Activated T-helper 2 cell treated with anti-CD3 and anti-CD28 coated beads, Interferon-gamma antibody, Interleukin-2, Interleukin-4, amounts not matched to agents 10 μg/mL and 5 μg/mL and 100 μg/mL, durations not matched to agents 14 hours and 24 hours and 36 hours (primary cell): Measurements from ENCODE around the gene TAGLN3. TPM values are rescaled to one million over a fixed set of nuclear protein-coding genes. Genes with fewer than 3 reads are reported as not detected.
A peak's percentile ranks its signal among the peaks of the same experiment; 100 is the strongest.

ENCODE experiments used
- DNase-seq: peaks from one replicate; pipeline ENCODE4 v3.0.0; 2021; ENCODE audit warnings: low spot score
- H3K27ac Mint-ChIP-seq: one replicate; pipeline ENCODE4 v1.8.0; 2021; ENCODE audit warnings: mixed read lengths
- H3K27me3 Mint-ChIP-seq: one replicate; pipeline ENCODE4 v1.8.0; 2021; ENCODE audit warnings: low read depth, mixed read lengths
- H3K36me3 Mint-ChIP-seq: one replicate; pipeline ENCODE4 v1.8.0; 2021; ENCODE audit warnings: low read depth, mixed read lengths
- H3K4me1 Mint-ChIP-seq: one replicate; pipeline ENCODE4 v1.8.0; 2021; ENCODE audit warnings: low read depth, mixed read lengths
- H3K4me3 Mint-ChIP-seq: one replicate; pipeline ENCODE4 v1.8.0; 2021; ENCODE audit warnings: low read depth, mild to moderate bottlenecking, moderate library complexity, mixed read lengths
- H3K9me3 Mint-ChIP-seq: one replicate; pipeline ENCODE4 v1.8.0; 2021; ENCODE audit warnings: mixed read lengths
- intact Hi-C: fragments of 100-400 bp; cut with micrococcal nuclease; formaldehyde crosslinking; loops from one replicate; pipeline ENCODE4 v1.15.1; 2023
- total RNA-seq: library from RNA; stranded (reverse); gene quantifications from 2 replicates; pipeline ENCODE4 v1.2.3, GENCODE V29; 2022

Gene TAGLN3
- total RNA-seq, 1 donor from 2014 or later = 0.34 TPM

DNA sequence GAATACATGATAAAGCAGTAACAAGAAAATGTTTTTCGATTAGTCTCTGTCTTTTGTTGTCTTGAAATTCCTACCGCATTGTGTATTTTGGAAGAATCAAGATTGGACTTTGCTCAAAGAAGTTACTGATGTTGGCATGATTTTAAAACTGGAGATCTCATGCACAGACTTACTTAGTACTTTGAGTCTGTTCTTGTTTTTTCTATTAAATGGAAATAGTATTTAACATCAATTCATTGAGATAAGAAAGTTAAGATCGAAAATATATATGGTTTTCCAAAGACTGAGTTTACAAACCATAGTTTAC is 17.3 kb upstream of the TAGLN3 start:
- Mint-ChIP-seq H3K4me3 (peak overlapping the region; percentile 18), H3K9me3 (no peaks in the 10 kb centered on the region), H3K36me3 (peaks cover 56% of the 10 kb centered on the region), H3K27me3 (peaks cover 4% of the 10 kb centered on the region), H3K27ac (no peak overlapping the region), H3K4me1 (peaks cover 60% of the 10 kb centered on the region)
- DNase-seq = no peak
- intact Hi-C loops = no loop called here

DNA sequence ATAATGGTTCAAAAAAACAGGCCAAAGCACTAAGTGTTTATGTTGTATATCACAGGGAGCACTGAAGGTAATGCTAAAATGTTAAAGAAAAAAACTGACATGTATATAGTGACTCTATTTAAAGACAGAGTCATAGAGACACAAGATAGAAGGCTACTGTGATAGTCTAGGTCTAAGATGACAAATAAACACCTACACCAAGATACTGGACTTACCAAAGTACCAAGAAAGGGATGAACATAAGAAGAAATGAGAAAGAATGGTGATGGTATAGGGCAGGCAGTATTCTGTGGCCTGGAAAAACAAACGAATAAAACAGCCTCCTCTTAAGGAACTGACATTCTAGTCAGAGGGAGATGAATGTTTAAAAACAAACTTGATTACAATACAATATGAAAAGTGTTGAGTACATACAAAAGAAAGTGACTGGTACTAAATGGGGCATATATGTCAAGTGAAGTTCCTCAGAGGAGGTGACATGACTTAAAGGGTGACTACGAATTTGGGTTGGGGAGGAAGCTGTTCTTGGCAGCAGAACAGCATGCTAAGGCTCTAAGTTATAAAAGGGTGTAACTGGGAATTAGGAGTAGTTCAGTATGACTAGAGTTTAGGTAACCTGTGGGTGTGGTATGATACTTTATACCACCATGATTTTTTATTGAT is 14.0 kb upstream of the TAGLN3 start:
- H3K4me3 Mint-ChIP-seq = no peak overlapping the region
- intact Hi-C loops = no loop called here

DNA sequence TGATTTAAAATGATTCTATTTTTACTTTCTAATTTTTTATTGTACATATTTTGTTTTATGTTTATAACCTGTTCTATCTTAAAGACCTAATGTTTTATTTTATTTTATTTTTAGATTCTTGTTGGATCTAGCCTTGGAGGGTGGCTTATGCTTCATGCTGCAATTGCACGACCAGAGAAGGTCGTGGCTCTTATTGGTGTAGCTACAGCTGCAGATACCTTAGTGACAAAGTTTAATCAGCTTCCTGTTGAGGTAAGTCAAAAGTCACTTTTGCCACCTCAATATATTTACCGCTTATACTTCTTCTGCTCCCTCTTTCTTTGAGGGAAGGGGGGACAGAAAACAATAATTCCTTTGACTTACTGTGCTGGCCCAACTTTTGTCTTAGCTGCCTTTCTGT is 11.9 kb upstream of the TAGLN3 start:
- Mint-ChIP-seq H3K27me3 (no peaks in the 10 kb centered on the region), H3K36me3 (peaks cover 71% of the 10 kb centered on the region), H3K4me1 (peaks cover 50% of the 10 kb centered on the region), H3K4me3 (no peak overlapping the region), H3K27ac (peak overlapping the region; percentile 8), H3K9me3 (no peaks in the 10 kb centered on the region)
- DNase-seq = no peak
- intact Hi-C loops = no loop called here

More for the DNA sequence above, 14.0 kb upstream of the TAGLN3 start:
- H3K9me3 Mint-ChIP-seq = no peaks in the 10 kb centered on the region
- H3K27me3 Mint-ChIP-seq = no peaks in the 10 kb centered on the region
- peaks cover 65% of the 10 kb centered on the region for H3K4me1 Mint-ChIP-seq
- no peak for DNase-seq
- H3K36me3 Mint-ChIP-seq = peaks cover 76% of the 10 kb centered on the region
- H3K27ac Mint-ChIP-seq = peak overlapping the region; percentile 47

DNA sequence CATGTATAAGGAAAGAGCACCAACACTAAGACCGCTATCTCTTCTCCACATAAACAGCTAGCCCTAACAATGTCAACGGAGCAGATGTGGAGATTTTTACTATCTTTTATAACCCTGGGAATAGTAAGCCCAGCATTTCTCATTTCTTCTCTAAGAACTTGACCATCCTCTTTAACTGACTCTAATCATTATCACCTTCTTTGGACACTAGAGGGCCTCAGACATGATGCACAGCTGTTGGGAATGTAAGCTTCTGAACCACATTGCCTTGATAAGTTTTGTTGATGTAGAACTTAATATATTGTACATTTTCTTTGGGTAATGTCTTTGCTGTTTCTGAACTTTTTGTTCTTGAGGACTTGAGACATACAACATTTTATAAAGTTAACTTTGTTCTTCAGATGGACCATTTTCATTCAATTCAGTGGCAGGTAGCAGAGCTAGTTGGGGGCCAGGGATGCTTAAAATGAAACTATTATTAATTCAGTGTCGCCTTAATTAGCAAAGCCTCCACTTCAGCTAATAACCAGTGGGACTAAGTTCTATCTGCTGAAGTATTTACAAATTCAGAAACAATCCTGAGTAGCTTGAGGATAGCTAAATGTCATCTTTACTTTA is 9.6 kb upstream of the TAGLN3 start:
- intact Hi-C loops = loop anchor here (1.0 kb wide), 3 partner anchors 13 to 54 kb away; no protein-coding TSS in a partner anchor
- peaks cover 68% of the 10 kb centered on the region for H3K36me3 Mint-ChIP-seq
- no peak overlapping the region for H3K4me3 Mint-ChIP-seq
- no peak for DNase-seq
- H3K27ac Mint-ChIP-seq = no peak overlapping the region
- H3K27me3 Mint-ChIP-seq = no peaks in the 10 kb centered on the region
- peaks cover 33% of the 10 kb centered on the region for H3K4me1 Mint-ChIP-seq
- no peaks in the 10 kb centered on the region for H3K9me3 Mint-ChIP-seq

DNA sequence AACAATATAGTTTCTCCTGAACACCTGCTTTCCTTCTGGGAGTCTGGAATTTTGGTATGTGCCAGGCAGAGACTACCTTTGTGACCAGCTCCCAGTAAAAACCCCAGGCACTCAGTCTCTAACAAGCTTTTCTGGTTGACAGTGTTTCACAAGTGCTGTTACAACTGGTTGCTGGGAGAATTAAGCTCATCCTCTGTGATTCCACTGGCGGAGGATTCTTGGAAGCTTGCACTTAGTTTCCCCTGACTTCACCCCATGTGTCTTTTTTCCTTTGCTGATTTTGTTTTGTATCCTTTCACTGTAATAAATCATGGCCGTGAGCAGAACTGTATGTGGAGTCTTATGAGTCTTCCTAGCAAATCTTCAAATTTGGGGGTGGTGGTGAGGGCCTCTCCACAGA is 5.7 kb upstream of the TAGLN3 start:
- no peak overlapping the region for H3K4me3 Mint-ChIP-seq
- no peak for DNase-seq
- intact Hi-C loops = no loop called here
- H3K36me3 Mint-ChIP-seq = peaks cover 40% of the 10 kb centered on the region
- H3K27ac Mint-ChIP-seq = no peak overlapping the region
- H3K4me1 Mint-ChIP-seq = peaks cover 17% of the 10 kb centered on the region
- no peaks in the 10 kb centered on the region for H3K9me3 Mint-ChIP-seq
- no peaks in the 10 kb centered on the region for H3K27me3 Mint-ChIP-seq

DNA sequence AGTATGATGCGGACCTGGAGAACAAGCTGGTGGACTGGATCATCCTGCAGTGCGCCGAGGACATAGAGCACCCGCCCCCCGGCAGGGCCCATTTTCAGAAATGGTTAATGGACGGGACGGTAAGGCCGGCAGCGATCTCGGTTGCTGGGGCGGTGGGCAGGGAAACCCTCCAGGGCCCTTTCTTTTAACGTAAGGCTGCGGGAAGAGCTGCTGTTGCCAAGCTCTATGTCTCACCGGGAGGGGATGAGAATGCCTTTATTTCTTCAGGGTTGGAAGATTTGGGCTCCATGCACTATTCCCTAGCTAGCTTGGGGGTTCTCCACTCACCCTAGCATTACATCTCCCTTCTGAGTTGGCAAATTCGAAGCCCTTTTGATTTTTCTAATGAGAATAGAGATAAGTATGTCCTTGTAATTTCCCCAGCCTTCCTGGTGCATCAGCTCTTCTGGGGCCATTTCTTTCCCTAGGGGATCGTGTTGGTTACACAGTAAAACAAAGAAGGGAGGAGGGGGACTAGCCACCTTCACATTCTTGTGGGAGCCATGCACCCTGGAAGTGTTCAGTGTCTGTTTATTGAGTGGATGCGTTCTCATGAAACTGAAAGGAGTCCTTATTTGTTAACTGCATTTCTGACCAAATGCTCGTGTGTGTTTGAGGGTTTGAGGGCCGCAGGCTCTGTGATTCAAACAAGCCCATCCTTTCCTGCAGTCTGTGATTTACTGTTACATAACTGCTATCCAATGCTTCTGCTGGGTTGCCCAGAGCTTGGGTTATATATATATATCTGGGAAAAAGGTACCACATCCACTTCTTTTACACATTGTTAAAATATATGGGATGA is 982 bp downstream of the TAGLN3 start:
- no peak overlapping the region for H3K27ac Mint-ChIP-seq
- peaks cover 6% of the 10 kb centered on the region for H3K36me3 Mint-ChIP-seq
- H3K4me1 Mint-ChIP-seq = peaks cover 47% of the 10 kb centered on the region
- intact Hi-C loops = no loop called here
- DNase-seq = no peak
- H3K27me3 Mint-ChIP-seq = no peaks in the 10 kb centered on the region
- peak overlapping the region; percentile 52 for H3K4me3 Mint-ChIP-seq
- no peaks in the 10 kb centered on the region for H3K9me3 Mint-ChIP-seq

DNA sequence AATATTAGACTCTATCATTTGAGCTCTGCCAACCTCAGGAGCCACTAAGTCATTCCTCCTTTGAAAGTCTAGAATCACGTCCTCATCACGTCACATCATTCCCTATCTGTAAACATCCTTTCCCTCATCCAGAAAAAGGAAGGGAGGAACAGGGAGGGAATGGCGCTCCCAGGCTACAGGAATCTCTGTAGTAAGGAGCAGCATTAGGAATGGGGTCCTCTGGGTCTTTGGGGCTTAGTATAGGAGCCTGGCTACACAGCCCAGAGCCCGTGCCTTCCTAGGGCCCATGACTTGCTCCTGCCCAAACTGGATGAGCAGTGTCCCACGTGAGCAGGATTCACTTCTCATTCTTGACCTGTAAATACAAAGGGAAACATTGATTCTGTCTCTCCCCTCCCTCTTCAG is 1.6 kb downstream of the TAGLN3 start:
- intact Hi-C loops = no loop called here
- DNase-seq = no peak
- H3K4me1 Mint-ChIP-seq = peaks cover 51% of the 10 kb centered on the region
- H3K36me3 Mint-ChIP-seq = peaks cover 3% of the 10 kb centered on the region
- no peaks in the 10 kb centered on the region for H3K9me3 Mint-ChIP-seq
- H3K27me3 Mint-ChIP-seq = no peaks in the 10 kb centered on the region
- no peak overlapping the region for H3K27ac Mint-ChIP-seq
- H3K4me3 Mint-ChIP-seq = no peak overlapping the region

DNA sequence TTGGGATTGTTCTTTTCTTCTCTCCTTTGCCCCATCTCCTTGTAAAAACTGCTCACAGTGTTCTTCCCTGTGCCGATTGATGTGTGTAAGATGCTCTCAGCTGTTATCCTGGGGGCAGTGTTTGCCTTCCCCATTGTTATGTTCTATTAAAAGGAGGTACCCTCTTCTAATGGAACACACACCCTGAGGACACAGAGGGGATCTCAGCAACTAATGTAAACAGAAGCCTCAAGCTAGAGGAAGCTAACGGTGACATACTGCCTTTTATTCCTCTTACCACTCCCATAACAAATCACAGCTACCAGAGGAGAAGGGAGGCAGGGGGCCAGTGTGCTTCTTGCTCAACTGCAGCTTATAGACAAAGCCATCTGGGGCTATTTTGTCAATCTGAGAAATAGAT is 2.2 kb downstream of the TAGLN3 start:
- DNase-seq = no peak
- Mint-ChIP-seq H3K27ac (no peak overlapping the region), H3K27me3 (no peaks in the 10 kb centered on the region), H3K4me3 (no peak overlapping the region), H3K36me3 (no peaks in the 10 kb centered on the region), H3K4me1 (peaks cover 50% of the 10 kb centered on the region), H3K9me3 (no peaks in the 10 kb centered on the region)
- intact Hi-C loops = no loop called here

DNA sequence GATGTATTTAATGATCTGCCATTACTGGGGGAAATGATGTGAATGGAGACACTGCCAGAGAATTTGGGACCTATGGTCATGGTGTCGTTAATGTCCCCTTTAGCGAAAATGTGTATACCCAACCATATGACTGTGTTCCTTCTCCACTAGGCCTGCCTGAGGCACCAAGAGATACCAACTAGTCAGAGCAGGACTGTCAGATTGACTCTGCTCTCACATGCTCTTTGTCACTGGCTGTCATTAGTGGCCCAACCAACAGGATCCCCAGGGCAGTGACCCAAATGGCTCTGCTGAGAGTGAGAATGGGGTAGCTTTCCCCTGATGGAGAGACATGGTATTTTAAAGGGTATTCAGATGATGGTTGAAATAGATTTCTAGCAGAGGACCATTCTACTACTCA is 2.8 kb downstream of the TAGLN3 start:
- H3K27ac Mint-ChIP-seq = no peak overlapping the region
- H3K36me3 Mint-ChIP-seq = no peaks in the 10 kb centered on the region

DNA sequence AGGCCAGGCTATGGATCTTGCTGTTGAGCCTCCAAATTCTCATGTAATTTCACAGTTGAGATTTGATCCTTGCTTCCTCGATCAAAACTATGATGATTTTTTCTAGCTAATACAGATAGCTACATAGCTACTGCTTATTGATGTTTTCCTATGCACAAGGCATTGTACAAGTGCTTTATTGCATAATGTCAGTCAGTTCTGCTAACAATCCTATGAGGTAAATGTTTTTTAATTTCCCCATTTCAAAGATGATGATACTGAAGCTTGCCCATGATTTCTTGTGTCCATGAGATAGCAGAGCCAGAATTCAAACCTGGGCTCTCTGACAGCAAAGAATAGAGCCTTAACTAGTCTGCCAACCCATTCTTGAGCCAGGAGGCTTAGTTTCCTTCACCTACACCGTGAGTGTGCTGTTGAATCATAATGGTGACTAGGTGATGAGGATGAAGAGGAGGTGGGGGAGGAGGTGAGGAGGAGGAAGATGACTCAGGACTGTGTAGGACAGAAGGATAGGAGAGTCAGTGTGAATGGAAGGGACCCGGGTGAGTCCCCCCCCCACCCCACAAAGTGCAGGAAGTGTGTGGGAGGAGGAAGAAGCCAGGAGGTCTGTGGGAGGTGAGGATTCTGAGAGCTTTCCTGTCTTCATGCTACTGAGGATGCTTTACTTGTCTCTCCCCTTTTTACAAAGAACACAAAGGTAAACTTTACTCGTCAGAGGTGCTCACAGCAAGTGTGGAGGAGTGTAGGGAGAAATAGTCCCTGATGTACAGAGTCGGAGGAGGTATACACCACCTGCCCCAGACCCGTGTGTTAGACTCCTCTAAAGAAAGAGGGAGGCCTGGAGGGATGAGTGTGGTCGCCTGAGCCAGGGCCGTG is 3.6 kb downstream of the TAGLN3 start:
- no peaks in the 10 kb centered on the region for H3K36me3 Mint-ChIP-seq
- no peaks in the 10 kb centered on the region for H3K9me3 Mint-ChIP-seq
- intact Hi-C loops = loop anchor here (1.0 kb wide), 2 partner anchors 11 to 13 kb away; no protein-coding TSS in a partner anchor
- peaks cover 48% of the 10 kb centered on the region for H3K4me1 Mint-ChIP-seq
- peak overlapping the region; percentile 80 for H3K27ac Mint-ChIP-seq
- no peak for DNase-seq
- no peaks in the 10 kb centered on the region for H3K27me3 Mint-ChIP-seq
- H3K4me3 Mint-ChIP-seq = peak overlapping the region; percentile 37

More for the DNA sequence above, 2.8 kb downstream of the TAGLN3 start:
- peaks cover 50% of the 10 kb centered on the region for H3K4me1 Mint-ChIP-seq
- H3K9me3 Mint-ChIP-seq = no peaks in the 10 kb centered on the region
- intact Hi-C loops = no loop called here
- H3K27me3 Mint-ChIP-seq = no peaks in the 10 kb centered on the region
- no peak overlapping the region for H3K4me3 Mint-ChIP-seq
- no peak for DNase-seq

DNA sequence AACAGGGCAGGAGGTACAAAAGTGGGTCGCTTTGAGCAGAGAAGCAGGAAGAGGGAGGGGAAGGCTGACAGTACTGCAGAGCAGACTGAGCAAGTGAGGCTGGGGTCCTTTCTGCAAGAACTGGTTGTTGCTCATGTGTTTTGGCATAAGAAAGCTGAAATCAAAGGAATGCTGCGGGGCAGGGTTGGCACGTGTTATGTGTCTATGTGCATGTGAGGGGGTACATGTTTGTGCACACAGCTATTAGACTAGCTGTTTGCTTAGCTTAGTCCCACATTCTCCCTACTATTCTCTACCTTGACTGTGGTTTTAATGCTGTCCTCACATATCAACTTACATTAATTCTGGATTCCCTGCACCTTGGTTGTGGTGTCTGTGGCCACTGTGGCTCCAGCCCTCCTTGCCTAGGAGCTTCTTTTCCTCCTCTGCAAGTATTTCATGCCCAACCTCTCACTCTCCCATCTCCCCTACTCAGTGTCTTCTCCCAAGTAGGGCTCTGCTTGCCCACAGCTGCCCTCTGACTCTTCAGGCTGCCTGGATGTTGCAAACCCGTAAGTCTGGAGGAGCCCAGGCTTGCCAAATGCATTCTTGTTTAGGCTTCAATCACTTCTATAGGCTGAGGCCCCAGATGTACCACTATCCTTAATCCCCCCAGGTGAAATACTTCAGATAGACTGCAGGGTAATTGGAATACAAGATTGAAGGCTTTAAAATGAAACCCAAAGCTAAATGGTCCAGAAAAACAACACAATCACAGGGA is 4.8 kb downstream of the TAGLN3 start:
- H3K27me3 Mint-ChIP-seq = no peaks in the 10 kb centered on the region
- H3K9me3 Mint-ChIP-seq = no peaks in the 10 kb centered on the region
- H3K36me3 Mint-ChIP-seq = no peaks in the 10 kb centered on the region
- peaks cover 47% of the 10 kb centered on the region for H3K4me1 Mint-ChIP-seq
- no peak overlapping the region for H3K4me3 Mint-ChIP-seq
- intact Hi-C loops = no loop called here
- peak overlapping the region; percentile 80 for H3K27ac Mint-ChIP-seq
- no peak for DNase-seq

DNA sequence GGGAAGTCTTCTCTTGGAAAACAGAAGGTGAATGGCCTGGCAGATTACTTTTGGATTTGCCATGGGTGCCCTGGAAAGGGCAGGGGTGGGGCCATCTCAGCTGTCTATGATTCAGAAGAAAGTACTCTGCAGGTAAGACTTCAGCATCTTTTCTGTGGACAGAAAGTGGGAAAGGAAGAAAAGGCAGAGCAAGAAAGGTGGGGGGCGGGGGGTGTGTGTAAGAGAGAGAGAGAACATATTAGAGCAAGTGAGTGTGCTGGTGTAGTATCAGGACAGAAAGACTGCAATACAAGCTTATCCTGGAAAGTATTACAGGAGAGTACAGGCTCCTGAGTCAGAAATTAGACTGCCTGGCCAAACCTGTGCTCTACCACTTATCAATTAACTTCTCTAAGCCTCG is 5.5 kb downstream of the TAGLN3 start:
- Mint-ChIP-seq H3K27ac (peak overlapping the region; percentile 0), H3K36me3 (no peaks in the 10 kb centered on the region), H3K4me3 (no peak overlapping the region), H3K9me3 (no peaks in the 10 kb centered on the region), H3K27me3 (no peaks in the 10 kb centered on the region), H3K4me1 (peaks cover 46% of the 10 kb centered on the region)
- no peak for DNase-seq
- intact Hi-C loops = no loop called here
